Loucy (cell line): Measurements from ENCODE around the gene TLX2.

Source experiments
- H2AFZ ChIP-seq: fragments of 200-600 bp; sonication (generic); 2 replicates; pipeline ENCODE4 v1.6.0; 2016; ENCODE audit warnings: antibody characterized with exemption, mild to moderate bottlenecking, low read length, moderate library complexity
- H3F3A ChIP-seq: fragments of 200-600 bp; 2 replicates; pipeline ENCODE4 v1.6.0; 2016; ENCODE audit warnings: antibody characterized with exemption, low read depth, mild to moderate bottlenecking
- H3K27me3 ChIP-seq: fragments of 200-600 bp; sonication (generic); 2 replicates; pipeline ENCODE4 v1.6.1; 2014; ENCODE audit warnings: low read length, mild to moderate bottlenecking; ENCODE audit not compliant: insufficient read depth, poor library complexity, severe bottlenecking
- H3K36me3 ChIP-seq: fragments of 200-600 bp; sonication (generic); 2 replicates; pipeline ENCODE4 v1.6.1; 2016; ENCODE audit warnings: low read length; ENCODE audit not compliant: insufficient read depth
- H3K4me1 ChIP-seq: fragments of 200-600 bp; sonication (generic); 2 replicates; pipeline ENCODE4 v1.5.1; 2014; ENCODE audit warnings: low read length, mild to moderate bottlenecking; ENCODE audit not compliant: insufficient read depth, poor library complexity, severe bottlenecking
- H3K4me2 ChIP-seq: fragments of 200-600 bp; sonication (generic); 2 replicates; pipeline ENCODE4 v1.6.0; 2014; ENCODE audit warnings: antibody characterized with exemption, low read length, low read depth, mild to moderate bottlenecking; ENCODE audit not compliant: poor library complexity, severe bottlenecking
- H3K4me3 ChIP-seq: fragments of 200-600 bp; sonication (generic); 2 replicates; pipeline ENCODE4 v1.5.1; 2014; ENCODE audit warnings: low read length, mild to moderate bottlenecking, mixed read lengths; ENCODE audit not compliant: poor library complexity, severe bottlenecking
- H3K79me2 ChIP-seq: fragments of 200-600 bp; sonication (generic); 2 replicates; pipeline ENCODE4 v1.6.1; 2014; ENCODE audit warnings: low read length; ENCODE audit not compliant: insufficient read depth
- H3K9ac ChIP-seq: fragments of 200-600 bp; sonication (generic); 2 replicates; pipeline ENCODE4 v1.6.0; 2014; ENCODE audit warnings: mild to moderate bottlenecking, low read depth, low read length, moderate library complexity; ENCODE audit not compliant: poor library complexity, severe bottlenecking
- H3K9me2 ChIP-seq: fragments of 200-600 bp; sonication (generic); replicated peaks from 2 replicates; pipeline ENCODE4 v1.6.1; 2016; ENCODE audit warnings: low read depth, low read length, mixed read lengths
- H3K9me3 ChIP-seq: fragments of 200-600 bp; sonication (generic); 2 replicates; pipeline ENCODE4 v1.6.1; 2014; ENCODE audit warnings: mild to moderate bottlenecking, antibody characterized with exemption, low read length, low read depth; ENCODE audit not compliant: insufficient read depth
- H4K20me1 ChIP-seq: fragments of 200-600 bp; sonication (generic); 2 replicates; pipeline ENCODE4 v1.6.0; 2014; ENCODE audit warnings: antibody characterized with exemption, low read length, mild to moderate bottlenecking; ENCODE audit not compliant: insufficient read depth, poor library complexity, severe bottlenecking
- EZH2phosphoT487 ChIP-seq: fragments of 200-600 bp; IDR thresholded peaks from 2 replicates; pipeline ENCODE4 v1.6.1; 2018; ENCODE audit warnings: antibody characterized with exemption, mild to moderate bottlenecking, moderate library complexity, borderline replicate concordance
- TF ChIP-seq, protein P1 (sequence below): fragments of 200-600 bp; sonication (generic); conservative IDR thresholded peaks from 2 replicates; pipeline ENCODE4 v1.5.1; 2014; ENCODE audit warnings: mild to moderate bottlenecking, antibody characterized with exemption, low read length

The TLX2 gene

DNA sequence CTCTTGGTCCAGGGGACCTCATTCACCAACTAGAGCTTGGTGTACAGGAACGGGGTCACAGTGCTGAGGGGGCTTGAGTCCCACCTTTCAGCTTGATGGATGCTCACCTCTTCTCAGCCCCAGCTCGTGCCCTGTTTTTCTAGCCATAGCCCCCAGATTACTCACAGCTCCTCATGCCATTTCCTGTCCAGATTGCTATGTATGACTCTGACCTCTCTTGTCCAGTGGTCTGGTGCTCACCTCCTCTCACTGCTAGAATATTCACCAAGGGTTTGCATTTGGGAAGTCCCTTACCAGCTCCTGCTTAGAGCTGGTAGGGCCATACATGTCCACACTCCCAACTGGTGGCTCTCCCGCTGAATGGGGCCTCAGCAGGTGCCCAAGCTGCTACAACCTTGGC, 20.7 kb upstream of the TLX2 start:
- H3F3A ChIP-seq = no peaks in the 10 kb centered on the region
- H3K4me3 ChIP-seq = no peak overlapping the region
- H3K4me1 ChIP-seq = no peaks in the 10 kb centered on the region
- H3K4me2 ChIP-seq = no peak overlapping the region
- no peak overlapping the region for H3K9ac ChIP-seq
- H2AFZ ChIP-seq = no peak overlapping the region
- no peaks in the 10 kb centered on the region for H3K79me2 ChIP-seq
- no peak for TF ChIP-seq EZH2phosphoT487
- TF ChIP-seq, protein P1, sequence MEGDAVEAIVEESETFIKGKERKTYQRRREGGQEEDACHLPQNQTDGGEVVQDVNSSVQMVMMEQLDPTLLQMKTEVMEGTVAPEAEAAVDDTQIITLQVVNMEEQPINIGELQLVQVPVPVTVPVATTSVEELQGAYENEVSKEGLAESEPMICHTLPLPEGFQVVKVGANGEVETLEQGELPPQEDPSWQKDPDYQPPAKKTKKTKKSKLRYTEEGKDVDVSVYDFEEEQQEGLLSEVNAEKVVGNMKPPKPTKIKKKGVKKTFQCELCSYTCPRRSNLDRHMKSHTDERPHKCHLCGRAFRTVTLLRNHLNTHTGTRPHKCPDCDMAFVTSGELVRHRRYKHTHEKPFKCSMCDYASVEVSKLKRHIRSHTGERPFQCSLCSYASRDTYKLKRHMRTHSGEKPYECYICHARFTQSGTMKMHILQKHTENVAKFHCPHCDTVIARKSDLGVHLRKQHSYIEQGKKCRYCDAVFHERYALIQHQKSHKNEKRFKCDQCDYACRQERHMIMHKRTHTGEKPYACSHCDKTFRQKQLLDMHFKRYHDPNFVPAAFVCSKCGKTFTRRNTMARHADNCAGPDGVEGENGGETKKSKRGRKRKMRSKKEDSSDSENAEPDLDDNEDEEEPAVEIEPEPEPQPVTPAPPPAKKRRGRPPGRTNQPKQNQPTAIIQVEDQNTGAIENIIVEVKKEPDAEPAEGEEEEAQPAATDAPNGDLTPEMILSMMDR = no peak
- H3K27me3 ChIP-seq = no peaks in the 10 kb centered on the region
- peaks cover 40% of the 10 kb centered on the region; the same call in 1 of the 2 replicates for H3K36me3 ChIP-seq
- H3K9me3 ChIP-seq = no peaks in the 10 kb centered on the region
- no peaks in the 10 kb centered on the region for H3K9me2 ChIP-seq
- H4K20me1 ChIP-seq = no peaks in the 10 kb centered on the region

DNA sequence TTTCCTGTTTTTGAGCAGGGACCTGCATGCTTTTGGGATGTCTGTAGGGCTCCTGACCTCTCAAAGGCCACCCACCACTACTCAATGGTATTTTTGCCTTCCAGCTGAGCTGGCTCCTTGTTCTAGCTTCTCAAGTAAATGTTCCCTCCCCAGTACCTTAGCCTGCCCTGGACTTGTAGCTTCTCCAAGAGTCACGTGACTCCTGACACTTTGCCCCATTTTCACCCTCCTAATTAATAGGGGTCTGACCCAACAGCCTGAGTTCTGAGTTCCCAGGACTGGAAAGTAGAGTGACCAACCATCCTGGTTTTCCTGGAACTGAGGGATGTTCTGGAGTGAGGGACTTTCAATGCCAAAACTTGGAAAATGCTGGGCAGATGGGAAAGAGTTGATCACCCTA, 18.8 kb upstream of the TLX2 start:
- Histone ChIP-seq H2AFZ (no peak overlapping the region), H3F3A (no peaks in the 10 kb centered on the region), H3K9me3 (no peaks in the 10 kb centered on the region), H3K9ac (no peak overlapping the region), H3K9me2 (no peaks in the 10 kb centered on the region), H3K27me3 (no peaks in the 10 kb centered on the region), H3K4me2 (no peak overlapping the region), H3K4me3 (no peak overlapping the region), H3K79me2 (no peaks in the 10 kb centered on the region), H4K20me1 (no peaks in the 10 kb centered on the region), H3K36me3 (peaks cover 36% of the 10 kb centered on the region; the same call in 1 of the 2 replicates), H3K4me1 (no peaks in the 10 kb centered on the region)
- TF ChIP-seq, protein P1 = no peak

DNA sequence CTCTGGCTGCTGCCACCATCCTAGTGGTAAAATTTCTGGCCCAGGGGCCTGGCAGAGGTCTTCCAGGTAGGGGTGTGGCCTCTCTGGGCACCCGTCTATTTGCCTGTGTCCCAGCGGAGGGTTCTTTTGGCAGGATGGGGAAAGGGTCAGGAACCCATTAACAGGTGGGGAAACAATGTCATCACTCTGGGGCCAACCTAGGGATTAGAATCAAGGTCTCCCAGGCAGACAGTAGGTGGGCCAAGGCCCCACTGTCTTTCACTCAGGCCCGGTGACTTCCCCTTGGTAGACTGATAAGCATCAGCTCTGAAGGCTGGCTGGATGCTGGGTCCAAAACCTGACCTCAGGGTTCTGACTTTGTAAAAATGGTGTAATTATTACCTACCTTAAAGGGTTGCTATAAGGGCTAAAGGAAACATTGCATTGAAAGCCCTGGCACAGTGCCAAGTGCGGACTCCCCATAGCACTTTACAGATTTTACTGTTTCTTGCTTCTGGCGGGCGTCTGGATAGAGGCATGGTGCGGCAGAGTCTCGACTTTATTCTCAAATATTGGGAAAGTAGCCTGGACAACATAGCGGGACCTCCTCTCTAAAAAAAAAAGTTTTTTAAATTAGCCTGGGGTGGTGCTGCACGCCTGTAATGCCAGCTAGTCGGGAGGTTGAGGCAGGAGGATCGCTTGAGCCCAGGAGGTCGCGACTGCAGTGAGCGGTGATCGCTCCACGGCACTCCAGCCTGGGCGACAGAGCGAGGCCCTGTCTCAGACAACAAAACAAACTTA, 17.1 kb upstream of the TLX2 start:
- Histone ChIP-seq H3K9me2 (no peaks in the 10 kb centered on the region), H3K36me3 (peaks cover 19% of the 10 kb centered on the region; the same call in 1 of the 2 replicates), H3K4me1 (peaks cover 2% of the 10 kb centered on the region), H4K20me1 (no peaks in the 10 kb centered on the region), H3K27me3 (no peaks in the 10 kb centered on the region), H3K79me2 (0 out of 2 replicates have a peak, but pooled peaks cover under 1% of the 10 kb centered on the region), H3K4me2 (no peak overlapping the region), H3K9ac (no peak overlapping the region), H2AFZ (no peak overlapping the region), H3K9me3 (no peaks in the 10 kb centered on the region), H3F3A (no peaks in the 10 kb centered on the region), H3K4me3 (no peak overlapping the region)
- TF ChIP-seq EZH2phosphoT487 = no peak
- TF ChIP-seq, protein P1 = no peak
